HG02970 (cell line): Measurements from ENCODE around the gene LAMA3.

ENCODE experiments used
- ATAC-seq: cut with Tn5 transposase; IDR thresholded peaks from one replicate; pipeline ENCODE4 v1.9.1; 2021; ENCODE audit warnings: mild to moderate bottlenecking, moderate library complexity, moderate number of reproducible peaks; ENCODE audit not compliant: unreplicated experiment, low FRiP score

The LAMA3 gene

GRCh38 chr18:23868136-23868785 lies 179.0 kb downstream of the LAMA3 start:
- no peak for ATAC-seq

- no peak for ATAC-seq
Observed at GRCh38 chr18:23870676-23871380, 181.6 kb downstream of the LAMA3 start.

GRCh38 chr18:23871410-23871809 lies 182.2 kb downstream of the LAMA3 start:
- peak; percentile 61 for ATAC-seq

GRCh38 chr18:23872701-23873550 lies 183.7 kb downstream of the LAMA3 start:
- no peak for ATAC-seq

- ATAC-seq, result no peak
Observed at GRCh38 chr18:23875966-23876895, 187.0 kb downstream of the LAMA3 start.

GRCh38 chr18:23876921-23877320 lies 187.7 kb downstream of the LAMA3 start:
- ATAC-seq, result no peak

- ATAC-seq, result no peak
Observed at GRCh38 chr18:23877371-23877770, 188.1 kb downstream of the LAMA3 start.

GRCh38 chr18:23878336-23878900 lies 189.2 kb downstream of the LAMA3 start:
- ATAC-seq, result no peak

- no peak for ATAC-seq
Observed at GRCh38 chr18:23879126-23879525, 189.9 kb downstream of the LAMA3 start.

GRCh38 chr18:23879544-23879943 lies 190.3 kb downstream of the LAMA3 start:
- no peak for ATAC-seq

- ATAC-seq, result no peak
Observed at GRCh38 chr18:23879966-23880565, 190.8 kb downstream of the LAMA3 start.

GRCh38 chr18:23880931-23881617 lies 191.8 kb downstream of the LAMA3 start:
- ATAC-seq, result no peak

GRCh38 chr18:23881778-23882177 lies 192.5 kb downstream of the LAMA3 start:
- no peak for ATAC-seq

- no peak for ATAC-seq
Observed at GRCh38 chr18:23882616-23883276, 193.5 kb downstream of the LAMA3 start.

- ATAC-seq, result no peak
Observed at GRCh38 chr18:23883277-23883790, 194.1 kb downstream of the LAMA3 start.

GRCh38 chr18:23884681-23885375 lies 195.6 kb downstream of the LAMA3 start:
- no peak for ATAC-seq

- ATAC-seq, result no peak
Observed at GRCh38 chr18:23885750-23886149, 196.5 kb downstream of the LAMA3 start.

- ATAC-seq, result no peak
Observed at GRCh38 chr18:23887035-23887434, 197.8 kb downstream of the LAMA3 start.
